ENCODE data around the gene HTR1B.

The HTR1B gene

GRCh38 chr6:77463861-77464494, 687 bp upstream of the HTR1B start:
- H3K27me3 ChIP-seq (ENCODE audit: insufficient read depth, insufficient read length): peaks cover 51% of the 10 kb centered on the region

GRCh38 chr6:77462359-77463307, 658 bp downstream of the HTR1B start:
- Histone ChIP-seq H3K9me3 (ENCODE audit: insufficient read depth, low read length) (no peaks in the 10 kb centered on the region), H3K36me3 (ENCODE audit: insufficient read depth, insufficient read length, low read length) (no peaks in the 10 kb centered on the region), H3K27me3 (ENCODE audit: insufficient read depth, insufficient read length) (peaks cover 48% of the 10 kb centered on the region), H3K9ac (ENCODE audit: insufficient read length, low read depth) (peak overlapping the region; percentile 74), H3K4me1 (ENCODE audit: insufficient read depth, insufficient read length) (no peaks in the 10 kb centered on the region), H3K4me3 (ENCODE audit: insufficient read length, low read depth) (peak overlapping the region; percentile 75)
- no peak for TF ChIP-seq ZNF274 (IDR thresholded peaks at IDR 0.05; ENCODE audit: low read depth, low read length)
- TF ChIP-seq SUZ12 (IDR thresholded peaks at IDR 0.05; ENCODE audit: extremely low read depth, insufficient read depth, insufficient read length): no peak
- no peak for TF ChIP-seq YY1 (IDR thresholded peaks at IDR 0.05; ENCODE audit: insufficient read depth, insufficient read length)
- DNase-seq (ENCODE audit: low read depth, low spot score): no peak

More at GRCh38 chr6:77463861-77464494, 687 bp upstream of the HTR1B start:
- peak overlapping the region; percentile 74 for H3K9ac ChIP-seq (ENCODE audit: insufficient read length, low read depth)
- peak; percentile 32 for DNase-seq (ENCODE audit: low read depth, low spot score)
- TF ChIP-seq ZNF274 (IDR thresholded peaks at IDR 0.05; ENCODE audit: low read depth, low read length) (no peak), SUZ12 (IDR thresholded peaks at IDR 0.05; ENCODE audit: extremely low read depth, insufficient read depth, insufficient read length) (no peak), YY1 (IDR thresholded peaks at IDR 0.05; ENCODE audit: insufficient read depth, insufficient read length) (no peak)
- no peaks in the 10 kb centered on the region for H3K9me3 ChIP-seq (ENCODE audit: insufficient read depth, low read length)
- no peaks in the 10 kb centered on the region for H3K4me1 ChIP-seq (ENCODE audit: insufficient read depth, insufficient read length)
- H3K4me3 ChIP-seq (ENCODE audit: insufficient read length, low read depth): peak overlapping the region; percentile 75
- no peaks in the 10 kb centered on the region for H3K36me3 ChIP-seq (ENCODE audit: insufficient read depth, insufficient read length, low read length)

- no peaks in the 10 kb centered on the region for H3K36me3 ChIP-seq (ENCODE audit: insufficient read depth, insufficient read length, low read length)
- H3K9ac ChIP-seq (ENCODE audit: insufficient read length, low read depth): no peak overlapping the region
- no peaks in the 10 kb centered on the region for H3K9me3 ChIP-seq (ENCODE audit: insufficient read depth, low read length)
- H3K27me3 ChIP-seq (ENCODE audit: insufficient read depth, insufficient read length): peaks cover 40% of the 10 kb centered on the region
- TF ChIP-seq YY1 (IDR thresholded peaks at IDR 0.05; ENCODE audit: insufficient read depth, insufficient read length): no peak
- TF ChIP-seq SUZ12 (IDR thresholded peaks at IDR 0.05; ENCODE audit: extremely low read depth, insufficient read depth, insufficient read length): no peak
- TF ChIP-seq ZNF274 (IDR thresholded peaks at IDR 0.05; ENCODE audit: low read depth, low read length): no peak
- no peak overlapping the region for H3K4me3 ChIP-seq (ENCODE audit: insufficient read length, low read depth)
- no peak for DNase-seq (ENCODE audit: low read depth, low spot score)
- H3K4me1 ChIP-seq (ENCODE audit: insufficient read depth, insufficient read length): no peaks in the 10 kb centered on the region
Measured at GRCh38 chr6:77461796-77462195, 1.5 kb downstream of the HTR1B start.

GRCh38 chr6:77458421-77458820, 4.9 kb downstream of the HTR1B start:
- Histone ChIP-seq H3K4me1 (ENCODE audit: insufficient read depth, insufficient read length) (no peaks in the 10 kb centered on the region), H3K36me3 (ENCODE audit: insufficient read depth, insufficient read length, low read length) (no peaks in the 10 kb centered on the region), H3K27me3 (ENCODE audit: insufficient read depth, insufficient read length) (peaks cover 15% of the 10 kb centered on the region), H3K9me3 (ENCODE audit: insufficient read depth, low read length) (no peaks in the 10 kb centered on the region), H3K9ac (ENCODE audit: insufficient read length, low read depth) (no peak overlapping the region), H3K4me3 (ENCODE audit: insufficient read length, low read depth) (no peak overlapping the region)
- TF ChIP-seq YY1 (IDR thresholded peaks at IDR 0.05; ENCODE audit: insufficient read depth, insufficient read length) (no peak), SUZ12 (IDR thresholded peaks at IDR 0.05; ENCODE audit: extremely low read depth, insufficient read depth, insufficient read length) (no peak), ZNF274 (IDR thresholded peaks at IDR 0.05; ENCODE audit: low read depth, low read length) (no peak)
- DNase-seq (ENCODE audit: low read depth, low spot score): no peak

- H3K4me1 ChIP-seq (ENCODE audit: insufficient read depth, insufficient read length): no peaks in the 10 kb centered on the region
- peak; percentile 64 for DNase-seq (ENCODE audit: low read depth, low spot score)
- H3K4me3 ChIP-seq (ENCODE audit: insufficient read length, low read depth): no peak overlapping the region
- no peak overlapping the region for H3K9ac ChIP-seq (ENCODE audit: insufficient read length, low read depth)
- H3K9me3 ChIP-seq (ENCODE audit: insufficient read depth, low read length): no peaks in the 10 kb centered on the region
- H3K36me3 ChIP-seq (ENCODE audit: insufficient read depth, insufficient read length, low read length): no peaks in the 10 kb centered on the region
- TF ChIP-seq SUZ12 (IDR thresholded peaks at IDR 0.05; ENCODE audit: extremely low read depth, insufficient read depth, insufficient read length) (no peak), YY1 (IDR thresholded peaks at IDR 0.05; ENCODE audit: insufficient read depth, insufficient read length) (no peak), ZNF274 (IDR thresholded peaks at IDR 0.05; ENCODE audit: low read depth, low read length) (no peak)
- peaks cover 9% of the 10 kb centered on the region for H3K27me3 ChIP-seq (ENCODE audit: insufficient read depth, insufficient read length)
Measured at GRCh38 chr6:77457720-77458349, 5.5 kb downstream of the HTR1B start.

GRCh38 chr6:77456531-77457248, 6.6 kb downstream of the HTR1B start:
- Histone ChIP-seq H3K9ac (ENCODE audit: insufficient read length, low read depth) (no peak overlapping the region), H3K9me3 (ENCODE audit: insufficient read depth, low read length) (no peaks in the 10 kb centered on the region), H3K27me3 (ENCODE audit: insufficient read depth, insufficient read length) (no peaks in the 10 kb centered on the region), H3K4me3 (ENCODE audit: insufficient read length, low read depth) (no peak overlapping the region), H3K36me3 (ENCODE audit: insufficient read depth, insufficient read length, low read length) (no peaks in the 10 kb centered on the region), H3K4me1 (ENCODE audit: insufficient read depth, insufficient read length) (no peaks in the 10 kb centered on the region)
- TF ChIP-seq SUZ12 (IDR thresholded peaks at IDR 0.05; ENCODE audit: extremely low read depth, insufficient read depth, insufficient read length) (no peak), ZNF274 (IDR thresholded peaks at IDR 0.05; ENCODE audit: low read depth, low read length) (no peak), YY1 (IDR thresholded peaks at IDR 0.05; ENCODE audit: insufficient read depth, insufficient read length) (no peak)
- DNase-seq (ENCODE audit: low read depth, low spot score): no peak
